ENCODE measurements around the gene SEZ6L2.

The SEZ6L2 gene

GRCh38 chr16:29905668-29906067, 6.3 kb upstream of the SEZ6L2 start:
- TF ChIP-seq EZH2 (optimal IDR thresholded peaks at IDR 0.05; ENCODE audit: low read depth, low read length) (no peak), CTCF (IDR thresholded peaks at IDR 0.05; ENCODE audit: low read length) (no peak), EZH2phosphoT487 (IDR thresholded peaks at IDR 0.05; ENCODE audit: low read length) (no peak)
- Histone ChIP-seq H3K9me3 (replicated peaks; ENCODE audit: insufficient read depth, low read length) (no peaks in the 10 kb centered on the region), H4K20me1 (ENCODE audit: insufficient read depth, low read length) (no peaks in the 10 kb centered on the region), H3K79me2 (ENCODE audit: low read length) (no peaks in the 10 kb centered on the region), H3F3A (ENCODE audit: insufficient read depth, low read length) (no peaks in the 10 kb centered on the region), H3K36me3 (replicated peaks; ENCODE audit: insufficient read depth, low read length) (no peaks in the 10 kb centered on the region), H3K27ac (ENCODE audit: low read length) (no peak overlapping the region), H3K4me3 (ENCODE audit: low read length) (no peak overlapping the region), H3K27me3 (replicated peaks; ENCODE audit: insufficient read depth, low read length) (peaks cover 23% of the 10 kb centered on the region), H3K9me2 (replicated peaks; ENCODE audit: insufficient read depth, low read length) (no peaks in the 10 kb centered on the region), H2AFZ (ENCODE audit: low read length) (no peak overlapping the region), H3K4me1 (ENCODE audit: low read length) (no peaks in the 10 kb centered on the region), H3K4me2 (ENCODE audit: low read depth, low read length) (no peak overlapping the region), H3K9ac (ENCODE audit: low read length) (no peak overlapping the region)
- DNase-seq: no peak

- TF ChIP-seq EZH2phosphoT487 (IDR thresholded peaks at IDR 0.05; ENCODE audit: low read length) (no peak), CTCF (IDR thresholded peaks at IDR 0.05; ENCODE audit: low read length) (no peak), EZH2 (optimal IDR thresholded peaks at IDR 0.05; ENCODE audit: low read depth, low read length) (no peak)
- DNase-seq: no peak
- no peak overlapping the region for H3K4me3 ChIP-seq (ENCODE audit: low read length)
Measured at GRCh38 chr16:29904947-29905346, 5.6 kb upstream of the SEZ6L2 start.

GRCh38 chr16:29903590-29903989, 4.2 kb upstream of the SEZ6L2 start:
- H3K4me2 ChIP-seq (ENCODE audit: low read depth, low read length): no peak overlapping the region
- H3K9me2 ChIP-seq (replicated peaks; ENCODE audit: insufficient read depth, low read length): no peaks in the 10 kb centered on the region
- no peaks in the 10 kb centered on the region for H3K9me3 ChIP-seq (replicated peaks; ENCODE audit: insufficient read depth, low read length)
- H3K27ac ChIP-seq (ENCODE audit: low read length): no peak overlapping the region
- no peaks in the 10 kb centered on the region for H3F3A ChIP-seq (ENCODE audit: insufficient read depth, low read length)
- peaks cover 32% of the 10 kb centered on the region for H3K27me3 ChIP-seq (replicated peaks; ENCODE audit: insufficient read depth, low read length)
- TF ChIP-seq EZH2phosphoT487 (IDR thresholded peaks at IDR 0.05; ENCODE audit: low read length): no peak
- TF ChIP-seq EZH2 (optimal IDR thresholded peaks at IDR 0.05; ENCODE audit: low read depth, low read length): no peak
- TF ChIP-seq CTCF (IDR thresholded peaks at IDR 0.05; ENCODE audit: low read length): no peak
- DNase-seq: no peak
- no peaks in the 10 kb centered on the region for H3K36me3 ChIP-seq (replicated peaks; ENCODE audit: insufficient read depth, low read length)
- H3K4me1 ChIP-seq (ENCODE audit: low read length): 0 out of 2 replicates have a peak, but pooled peaks cover 4% of the 10 kb centered on the region
- H3K9ac ChIP-seq (ENCODE audit: low read length): no peak overlapping the region
- H3K4me3 ChIP-seq (ENCODE audit: low read length): no peak overlapping the region
- H2AFZ ChIP-seq (ENCODE audit: low read length): no peak overlapping the region
- no peaks in the 10 kb centered on the region for H3K79me2 ChIP-seq (ENCODE audit: low read length)
- H4K20me1 ChIP-seq (ENCODE audit: insufficient read depth, low read length): no peaks in the 10 kb centered on the region

More at GRCh38 chr16:29904947-29905346, 5.6 kb upstream of the SEZ6L2 start:
- no peak overlapping the region for H3K9ac ChIP-seq (ENCODE audit: low read length)
- H3K9me3 ChIP-seq (replicated peaks; ENCODE audit: insufficient read depth, low read length): no peaks in the 10 kb centered on the region
- no peaks in the 10 kb centered on the region for H3K4me1 ChIP-seq (ENCODE audit: low read length)
- H3K4me2 ChIP-seq (ENCODE audit: low read depth, low read length): no peak overlapping the region
- no peaks in the 10 kb centered on the region for H4K20me1 ChIP-seq (ENCODE audit: insufficient read depth, low read length)
- no peaks in the 10 kb centered on the region for H3F3A ChIP-seq (ENCODE audit: insufficient read depth, low read length)
- peaks cover 26% of the 10 kb centered on the region for H3K27me3 ChIP-seq (replicated peaks; ENCODE audit: insufficient read depth, low read length)
- no peak overlapping the region for H2AFZ ChIP-seq (ENCODE audit: low read length)
- no peaks in the 10 kb centered on the region for H3K79me2 ChIP-seq (ENCODE audit: low read length)
- H3K27ac ChIP-seq (ENCODE audit: low read length): no peak overlapping the region
- no peaks in the 10 kb centered on the region for H3K36me3 ChIP-seq (replicated peaks; ENCODE audit: insufficient read depth, low read length)
- no peaks in the 10 kb centered on the region for H3K9me2 ChIP-seq (replicated peaks; ENCODE audit: insufficient read depth, low read length)
